ENCODE measurements around the gene SOWAHB.

GRCh38 chr4:76856243-76857073, 41.5 kb downstream of the SOWAHB start:
- no peak for TF ChIP-seq POLR2A (IDR thresholded peaks at IDR 0.05)
- TF ChIP-seq, protein P1, sequence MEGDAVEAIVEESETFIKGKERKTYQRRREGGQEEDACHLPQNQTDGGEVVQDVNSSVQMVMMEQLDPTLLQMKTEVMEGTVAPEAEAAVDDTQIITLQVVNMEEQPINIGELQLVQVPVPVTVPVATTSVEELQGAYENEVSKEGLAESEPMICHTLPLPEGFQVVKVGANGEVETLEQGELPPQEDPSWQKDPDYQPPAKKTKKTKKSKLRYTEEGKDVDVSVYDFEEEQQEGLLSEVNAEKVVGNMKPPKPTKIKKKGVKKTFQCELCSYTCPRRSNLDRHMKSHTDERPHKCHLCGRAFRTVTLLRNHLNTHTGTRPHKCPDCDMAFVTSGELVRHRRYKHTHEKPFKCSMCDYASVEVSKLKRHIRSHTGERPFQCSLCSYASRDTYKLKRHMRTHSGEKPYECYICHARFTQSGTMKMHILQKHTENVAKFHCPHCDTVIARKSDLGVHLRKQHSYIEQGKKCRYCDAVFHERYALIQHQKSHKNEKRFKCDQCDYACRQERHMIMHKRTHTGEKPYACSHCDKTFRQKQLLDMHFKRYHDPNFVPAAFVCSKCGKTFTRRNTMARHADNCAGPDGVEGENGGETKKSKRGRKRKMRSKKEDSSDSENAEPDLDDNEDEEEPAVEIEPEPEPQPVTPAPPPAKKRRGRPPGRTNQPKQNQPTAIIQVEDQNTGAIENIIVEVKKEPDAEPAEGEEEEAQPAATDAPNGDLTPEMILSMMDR (IDR thresholded peaks at IDR 0.05): no peak
